LNCaP clone FGC (cell line): ENCODE measurements around the gene CKMT2.
A peak's percentile ranks its signal among the peaks of the same experiment; 100 is the strongest.

Source experiments
- DNase-seq: peaks from one replicate; pipeline ENCODE4 v3.0.0-alpha.2; 2011; ENCODE audit warnings: low read depth
- H3K4me3 ChIP-seq: 2 replicates; pipeline ENCODE4 v1.5.1; 2011; ENCODE audit warnings: mild to moderate bottlenecking, low read depth, low read length, control low read depth
- TF ChIP-seq, protein P1 (sequence below): IDR thresholded peaks from 2 replicates; pipeline ENCODE4 v1.5.1; 2012; ENCODE audit warnings: mild to moderate bottlenecking; ENCODE audit not compliant: control insufficient read depth, insufficient read depth; ENCODE audit errors: extremely low read depth

Gene CKMT2

DNA sequence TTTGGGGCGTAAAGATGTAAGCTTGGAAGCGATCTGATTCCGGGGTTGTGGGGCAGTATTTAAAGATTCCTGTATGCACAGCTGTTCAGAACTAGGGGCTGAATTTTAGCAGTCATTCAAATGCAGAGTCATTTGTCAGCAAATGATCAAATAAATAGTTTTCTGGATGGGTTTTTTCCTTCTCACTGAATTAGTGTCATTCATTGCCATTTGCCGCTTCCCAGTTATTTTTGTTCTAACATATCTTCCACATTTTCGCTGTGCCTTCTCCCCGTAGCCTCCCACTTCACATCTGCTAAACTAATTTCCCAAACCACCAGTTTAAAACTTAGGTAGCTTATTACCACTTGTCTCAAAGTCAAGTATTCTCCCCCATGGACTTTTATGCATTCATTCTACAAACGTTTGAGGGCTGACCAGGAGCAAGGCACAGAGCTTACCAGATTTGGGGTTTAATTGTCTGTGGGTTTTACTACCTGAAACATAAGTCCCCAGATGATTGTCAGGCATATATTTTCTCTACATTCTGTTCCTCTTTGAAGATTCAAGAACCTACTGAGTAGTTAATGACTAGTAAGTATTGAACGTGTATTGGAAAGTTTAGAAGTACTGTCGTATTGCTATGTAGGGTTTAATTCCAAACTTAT lies 41.3 kb upstream of the CKMT2 start:
- DNase-seq: no peak
- TF ChIP-seq, protein P1, sequence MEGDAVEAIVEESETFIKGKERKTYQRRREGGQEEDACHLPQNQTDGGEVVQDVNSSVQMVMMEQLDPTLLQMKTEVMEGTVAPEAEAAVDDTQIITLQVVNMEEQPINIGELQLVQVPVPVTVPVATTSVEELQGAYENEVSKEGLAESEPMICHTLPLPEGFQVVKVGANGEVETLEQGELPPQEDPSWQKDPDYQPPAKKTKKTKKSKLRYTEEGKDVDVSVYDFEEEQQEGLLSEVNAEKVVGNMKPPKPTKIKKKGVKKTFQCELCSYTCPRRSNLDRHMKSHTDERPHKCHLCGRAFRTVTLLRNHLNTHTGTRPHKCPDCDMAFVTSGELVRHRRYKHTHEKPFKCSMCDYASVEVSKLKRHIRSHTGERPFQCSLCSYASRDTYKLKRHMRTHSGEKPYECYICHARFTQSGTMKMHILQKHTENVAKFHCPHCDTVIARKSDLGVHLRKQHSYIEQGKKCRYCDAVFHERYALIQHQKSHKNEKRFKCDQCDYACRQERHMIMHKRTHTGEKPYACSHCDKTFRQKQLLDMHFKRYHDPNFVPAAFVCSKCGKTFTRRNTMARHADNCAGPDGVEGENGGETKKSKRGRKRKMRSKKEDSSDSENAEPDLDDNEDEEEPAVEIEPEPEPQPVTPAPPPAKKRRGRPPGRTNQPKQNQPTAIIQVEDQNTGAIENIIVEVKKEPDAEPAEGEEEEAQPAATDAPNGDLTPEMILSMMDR: no peak
- no peak overlapping the region for H3K4me3 ChIP-seq

DNA sequence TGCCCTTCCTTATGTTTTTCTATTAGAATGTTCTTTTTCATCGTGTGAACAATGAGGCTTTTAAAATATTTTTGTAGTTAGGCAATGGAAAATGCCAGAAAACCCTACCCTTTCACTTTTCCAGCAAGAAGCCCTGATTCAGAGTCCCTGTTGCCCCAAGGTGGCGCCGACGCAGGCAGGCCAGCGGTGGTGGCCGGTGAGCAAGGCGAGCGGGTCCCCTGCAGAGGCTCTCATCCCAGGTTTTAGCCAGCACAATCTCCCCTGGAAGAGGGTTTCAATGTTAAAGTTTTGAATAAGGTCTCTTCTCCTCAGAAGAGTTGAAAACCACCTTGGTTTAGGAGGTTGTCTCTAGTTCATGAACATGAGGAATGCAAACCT lies 40.8 kb upstream of the CKMT2 start:
- no peak for DNase-seq
- H3K4me3 ChIP-seq: no peak overlapping the region
- TF ChIP-seq, protein P1: no peak

DNA sequence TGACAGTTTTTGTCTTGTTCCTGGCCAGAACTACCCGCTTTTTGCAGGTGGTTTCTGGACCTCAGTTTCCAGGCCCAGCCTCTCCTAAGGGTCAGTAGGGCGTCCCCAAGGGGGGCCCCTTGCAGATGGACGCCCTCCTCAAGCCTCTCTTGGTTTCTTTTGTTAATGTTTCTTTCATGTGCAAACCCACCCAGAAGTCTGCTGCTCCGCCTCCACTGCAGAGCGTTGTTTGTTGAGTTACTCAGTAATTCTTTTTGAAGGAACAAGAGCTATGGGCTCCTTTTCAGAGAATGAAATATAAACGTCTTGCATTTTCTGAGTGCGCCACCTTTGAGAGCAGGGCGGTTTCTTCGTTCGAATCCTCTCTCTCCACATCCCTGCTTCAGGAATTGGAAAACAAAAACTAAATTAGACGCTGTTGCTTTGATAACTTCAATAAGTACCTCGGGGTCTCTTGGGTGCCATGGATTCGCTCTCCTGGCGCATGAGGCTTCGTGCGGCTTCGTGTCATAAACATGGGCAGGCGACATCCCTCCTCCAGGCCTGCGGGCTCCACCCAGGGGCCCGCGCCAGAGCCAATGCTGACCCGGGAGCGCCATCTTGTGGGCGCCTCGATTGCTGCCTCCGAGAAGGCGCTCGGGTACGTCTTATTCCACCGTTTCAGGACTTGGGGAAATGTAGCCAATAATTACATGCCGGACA lies 38.3 kb upstream of the CKMT2 start:
- peak; percentile 40 for DNase-seq
- TF ChIP-seq, protein P1: peak; percentile 90
- H3K4me3 ChIP-seq: no peak overlapping the region

- no peak overlapping the region for H3K4me3 ChIP-seq
- TF ChIP-seq, protein P1: no peak
- no peak for DNase-seq
Measured at GRCh38 chr5:81195335-81195929, 37.7 kb upstream of the CKMT2 start.

DNA sequence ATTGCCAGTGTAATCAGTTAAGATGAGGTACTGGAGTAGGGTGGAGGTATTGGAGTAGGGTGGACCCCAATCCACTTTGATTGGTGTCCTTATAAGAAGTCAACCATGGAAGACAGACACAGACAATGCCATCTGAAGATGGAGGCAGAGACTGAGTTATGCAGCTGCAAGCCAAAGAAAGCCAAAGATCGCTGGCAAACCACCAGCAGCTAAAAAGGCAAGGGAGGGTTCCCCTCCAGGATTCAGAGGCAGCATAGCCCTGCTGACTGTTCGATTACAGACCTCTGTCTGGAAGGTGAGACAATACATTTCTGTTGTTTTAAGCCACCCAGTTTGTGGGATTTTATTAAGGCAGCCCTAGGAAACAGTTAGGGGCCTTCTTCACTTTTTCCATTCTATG lies 30.5 kb upstream of the CKMT2 start:
- H3K4me3 ChIP-seq: no peak overlapping the region
- TF ChIP-seq, protein P1: no peak
- DNase-seq: no peak

- DNase-seq: no peak
- TF ChIP-seq, protein P1: no peak
- H3K4me3 ChIP-seq: no peak overlapping the region
Measured at GRCh38 chr5:81203729-81204128, 29.4 kb upstream of the CKMT2 start.
